ENCODE measurements around the gene R3HDM4.

The R3HDM4 gene

DNA sequence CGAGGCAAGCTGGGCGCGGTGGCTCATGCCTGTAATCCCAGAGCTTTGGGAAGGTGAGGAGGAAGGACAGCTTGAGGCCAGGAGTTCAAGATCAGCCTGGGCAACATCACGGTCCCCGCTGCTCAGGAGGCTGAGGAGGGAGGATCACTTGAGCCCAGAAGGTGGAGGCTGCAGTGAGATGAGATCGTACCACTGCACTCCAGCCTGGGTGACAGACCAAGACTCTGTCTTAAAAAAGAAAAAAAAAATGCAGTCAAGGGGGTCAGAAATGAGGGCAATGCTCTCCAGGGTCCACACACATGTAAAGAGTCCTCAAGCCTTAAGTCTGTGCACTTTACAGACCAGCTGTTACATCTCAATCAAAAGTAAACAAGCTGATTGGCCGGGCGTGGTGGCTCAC is 8.5 kb downstream of the R3HDM4 start:
- no peak overlapping the region for H3K4me3 Mint-ChIP-seq
- peaks cover 52% of the 10 kb centered on the region for H3K36me3 Mint-ChIP-seq (ENCODE audit: insufficient read depth)
- H3K27ac Mint-ChIP-seq: peak overlapping the region in 1 of 2 donors; percentile 59
- ATAC-seq (replicated peaks): no peak
- DNase-seq: no peak
- no peaks in the 10 kb centered on the region for H3K9me3 Mint-ChIP-seq
- H3K27me3 Mint-ChIP-seq: no peaks in the 10 kb centered on the region
- peaks cover 23 to 24% of the 10 kb centered on the region in 2 donors for H3K4me1 Mint-ChIP-seq (ENCODE audit: low read depth in 2 of 2)

DNA sequence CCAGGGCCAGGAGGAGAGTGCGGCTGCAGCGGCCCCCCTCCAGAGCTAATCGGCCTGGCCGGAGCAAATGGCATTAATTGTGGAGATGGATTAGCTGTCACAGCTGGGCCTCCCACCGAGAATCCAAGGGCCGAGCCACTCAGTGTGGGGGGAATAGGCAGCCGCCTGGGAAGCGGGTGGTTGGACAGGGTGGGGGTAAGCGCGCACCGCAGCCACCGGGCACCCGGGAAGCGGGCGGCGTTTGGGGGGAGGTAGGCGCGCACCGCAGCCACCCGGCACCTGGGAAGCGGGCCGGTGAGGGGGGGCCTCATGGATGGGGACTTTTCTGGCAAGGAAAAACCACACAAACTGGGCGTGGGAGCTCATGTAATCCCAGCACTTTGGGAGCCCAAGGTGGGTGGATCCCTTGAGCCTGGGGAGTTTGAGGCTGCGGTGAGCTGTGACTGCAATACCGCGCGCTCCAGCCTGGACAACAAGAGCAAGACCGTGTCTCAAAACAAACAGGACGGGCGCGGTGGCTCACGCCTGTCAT is 9.7 kb downstream of the R3HDM4 start:
- Mint-ChIP-seq H3K36me3 (ENCODE audit: insufficient read depth) (peaks cover 49% of the 10 kb centered on the region), H3K4me1 (ENCODE audit: low read depth in 2 of 2) (peaks cover 12 to 13% of the 10 kb centered on the region in 2 donors), H3K9me3 (no peaks in the 10 kb centered on the region), H3K27me3 (no peaks in the 10 kb centered on the region), H3K4me3 (no peak overlapping the region), H3K27ac (no peak overlapping the region)
- DNase-seq (no peak), ATAC-seq (replicated peaks) (no peak)

DNA sequence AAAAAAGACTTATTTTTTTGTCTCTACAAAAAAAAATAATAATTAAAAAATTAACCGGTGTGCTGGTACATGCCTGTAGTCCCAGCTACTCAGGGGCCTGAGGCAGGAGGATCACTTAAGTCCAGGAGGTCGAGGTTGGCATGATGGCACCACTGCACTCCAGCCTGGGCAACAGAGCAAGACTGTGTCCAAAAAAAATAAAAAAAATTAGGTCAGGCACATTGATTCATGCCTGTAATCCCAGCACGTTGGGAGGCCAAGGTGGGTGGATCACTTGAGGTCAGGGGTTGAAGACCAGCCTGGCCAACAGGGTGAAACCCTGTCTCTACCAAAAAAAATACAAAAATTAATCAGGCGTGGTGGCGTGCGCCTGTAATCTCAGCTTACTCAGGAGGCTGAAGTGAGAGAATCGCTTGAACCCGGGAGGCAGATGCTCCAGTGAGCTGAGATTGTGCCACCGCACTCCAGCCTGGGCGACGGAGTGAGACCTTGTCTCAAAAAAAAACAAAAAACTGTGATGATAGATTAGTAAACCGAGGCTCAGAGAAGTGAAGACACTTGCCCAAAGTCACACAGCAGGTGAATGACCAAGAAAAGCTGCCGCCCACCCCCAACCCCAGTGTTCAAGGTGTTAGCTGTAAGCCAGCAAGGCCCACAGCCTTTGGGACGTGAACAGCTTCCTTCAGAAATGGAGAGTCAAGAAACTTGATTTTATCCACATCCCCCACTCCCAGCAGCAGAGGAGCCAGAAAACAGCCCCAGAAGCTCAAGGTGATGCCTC is 10.4 kb downstream of the R3HDM4 start:
- H3K27ac Mint-ChIP-seq: no peak overlapping the region
- ATAC-seq (replicated peaks): no peak
- peaks cover 12 to 13% of the 10 kb centered on the region in 2 donors for H3K4me1 Mint-ChIP-seq (ENCODE audit: low read depth in 2 of 2)
- DNase-seq: no peak
- H3K36me3 Mint-ChIP-seq (ENCODE audit: insufficient read depth): peaks cover 51% of the 10 kb centered on the region
- H3K27me3 Mint-ChIP-seq: no peaks in the 10 kb centered on the region
- no peak overlapping the region for H3K4me3 Mint-ChIP-seq
- H3K9me3 Mint-ChIP-seq: no peaks in the 10 kb centered on the region

DNA sequence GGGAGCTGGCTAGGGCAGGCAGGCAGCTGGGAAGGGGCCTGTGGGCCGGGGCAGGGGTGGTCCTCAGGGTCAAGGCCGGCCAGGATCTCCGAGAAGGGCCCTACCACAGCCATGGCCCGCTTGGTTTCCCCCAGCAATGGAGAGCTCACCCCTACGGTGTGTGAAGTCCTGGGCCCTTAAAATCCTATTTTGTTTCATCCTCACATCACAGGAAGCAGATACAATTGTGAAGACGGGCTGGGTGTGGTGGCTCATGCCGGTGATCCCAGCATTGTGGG is 11.0 kb downstream of the R3HDM4 start:
- no peak overlapping the region for H3K27ac Mint-ChIP-seq
- DNase-seq (no peak), ATAC-seq (replicated peaks) (no peak)
- peaks cover 11 to 12% of the 10 kb centered on the region in 2 donors for H3K4me1 Mint-ChIP-seq (ENCODE audit: low read depth in 2 of 2)
- H3K27me3 Mint-ChIP-seq: no peaks in the 10 kb centered on the region
- no peaks in the 10 kb centered on the region for H3K9me3 Mint-ChIP-seq
- peaks cover 54% of the 10 kb centered on the region for H3K36me3 Mint-ChIP-seq (ENCODE audit: insufficient read depth)
- no peak overlapping the region for H3K4me3 Mint-ChIP-seq

DNA sequence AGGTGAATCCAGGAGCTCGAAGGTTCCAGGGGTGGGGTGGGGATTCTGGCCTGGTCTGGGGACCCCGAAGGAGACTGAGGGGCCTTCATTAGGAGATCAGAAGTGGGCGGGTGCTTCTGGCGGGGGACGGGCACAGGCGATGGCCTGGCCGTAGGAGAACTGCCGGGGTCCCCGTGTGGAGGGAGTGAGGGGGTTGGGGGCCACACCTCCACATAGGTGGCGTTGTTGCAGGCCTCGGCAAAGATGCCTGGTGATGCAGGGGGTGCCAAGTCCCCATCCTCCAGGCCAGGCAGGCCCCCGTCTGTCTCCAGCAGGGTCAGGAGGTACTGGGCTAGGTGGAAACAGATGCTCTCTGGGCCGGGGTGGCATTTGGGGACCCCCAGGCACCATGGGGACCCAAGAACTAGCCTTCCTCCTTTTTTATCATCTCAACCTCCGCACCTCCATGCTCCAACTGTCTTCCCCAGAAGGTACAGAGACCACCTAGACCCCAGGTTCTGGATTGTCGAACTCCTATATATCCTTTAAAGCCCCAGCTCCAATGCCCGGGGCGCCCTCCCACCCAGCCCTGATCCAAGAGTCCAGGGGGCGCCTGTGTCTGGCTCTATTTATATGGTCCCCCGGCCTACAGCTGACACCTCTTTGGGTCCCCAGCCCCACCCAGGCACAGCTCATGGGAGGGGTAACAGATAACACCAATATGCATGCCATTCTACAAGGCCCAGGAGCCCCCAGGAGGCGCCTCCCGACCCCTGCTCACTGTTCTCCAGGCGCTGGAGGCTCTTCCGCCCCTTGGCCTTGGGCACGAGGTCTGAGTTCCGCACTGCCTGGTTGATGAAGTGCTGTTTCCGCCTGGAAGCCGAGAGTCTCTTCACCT is 11.6 kb downstream of the R3HDM4 start:
- Mint-ChIP-seq H3K27me3 (no peaks in the 10 kb centered on the region), H3K36me3 (ENCODE audit: insufficient read depth) (peaks cover 60% of the 10 kb centered on the region), H3K4me3 (no peak overlapping the region), H3K9me3 (no peaks in the 10 kb centered on the region), H3K4me1 (ENCODE audit: low read depth in 2 of 2) (peaks cover 10 to 12% of the 10 kb centered on the region in 2 donors), H3K27ac (peak overlapping the region in 1 of 2 donors; percentile 35)
- ATAC-seq (replicated peaks): no peak
- DNase-seq: no peak

DNA sequence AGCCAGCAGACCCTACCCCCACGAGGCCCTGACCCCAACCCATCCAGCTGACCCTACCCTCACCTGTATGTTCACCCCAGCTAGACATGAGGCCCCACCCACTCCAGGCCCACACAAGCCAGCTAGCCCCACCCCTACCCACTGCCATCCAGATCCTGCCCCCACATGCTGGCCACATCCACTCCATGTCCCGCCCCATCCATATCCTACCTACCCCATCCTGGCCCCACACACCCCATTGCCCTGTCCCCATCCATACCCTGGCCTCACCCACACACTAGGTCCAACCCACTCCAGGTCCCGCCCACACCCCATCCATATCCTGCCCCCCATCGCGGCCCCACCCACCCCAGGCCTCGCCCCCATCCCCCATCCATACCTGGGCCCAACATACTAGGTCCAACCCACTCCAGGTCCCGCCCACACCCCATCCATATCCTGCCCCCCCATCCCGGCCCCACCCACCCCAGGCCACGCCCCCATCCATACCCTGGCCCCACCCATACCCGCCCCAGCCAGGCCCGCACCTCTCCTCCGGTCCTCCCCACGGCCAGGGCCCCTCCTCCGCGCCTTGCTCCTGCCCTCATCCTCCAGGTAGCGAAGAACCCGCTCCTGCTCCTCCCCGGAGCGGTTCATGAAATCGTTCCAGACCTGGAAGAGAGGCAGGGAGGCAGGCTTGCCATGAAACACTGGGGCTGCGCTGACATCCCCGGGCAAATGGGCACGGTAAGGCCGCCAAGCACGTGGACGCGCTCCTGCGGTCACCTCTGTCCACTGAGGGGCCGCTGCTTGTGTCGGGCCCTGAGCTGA is 12.5 kb downstream of the R3HDM4 start:
- peak overlapping the region; percentile 54 to 59 for H3K27ac Mint-ChIP-seq

DNA sequence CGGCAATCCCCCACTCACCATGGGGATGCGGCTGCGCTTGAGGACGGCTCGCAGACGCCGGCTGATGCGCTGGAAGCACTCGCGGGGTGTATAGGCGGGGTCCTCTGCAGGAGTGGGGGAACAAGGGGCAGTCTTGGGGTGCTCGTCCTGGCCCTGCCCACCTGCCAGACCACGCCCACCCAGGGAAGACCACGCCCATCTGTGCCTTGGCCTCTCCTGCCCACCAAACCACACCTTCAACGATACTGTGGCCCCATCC is 13.0 kb downstream of the R3HDM4 start:
- Mint-ChIP-seq H3K36me3 (ENCODE audit: insufficient read depth) (peaks cover 65% of the 10 kb centered on the region), H3K4me1 (ENCODE audit: low read depth in 2 of 2) (peaks cover 8 to 12% of the 10 kb centered on the region in 2 donors), H3K27ac (peak overlapping the region; percentile 54 to 59), H3K9me3 (no peaks in the 10 kb centered on the region), H3K27me3 (no peaks in the 10 kb centered on the region), H3K4me3 (no peak overlapping the region)
- no peak for DNase-seq
- ATAC-seq (replicated peaks): peak; percentile 6

More for the DNA sequence above, 12.5 kb downstream of the R3HDM4 start:
- peaks cover 8 to 12% of the 10 kb centered on the region in 2 donors for H3K4me1 Mint-ChIP-seq (ENCODE audit: low read depth in 2 of 2)
- H3K36me3 Mint-ChIP-seq (ENCODE audit: insufficient read depth): peaks cover 61% of the 10 kb centered on the region
- no peaks in the 10 kb centered on the region for H3K9me3 Mint-ChIP-seq
- no peaks in the 10 kb centered on the region for H3K27me3 Mint-ChIP-seq
- H3K4me3 Mint-ChIP-seq: no peak overlapping the region
- ATAC-seq (replicated peaks) (peak; percentile 69), DNase-seq (no peak)

DNA sequence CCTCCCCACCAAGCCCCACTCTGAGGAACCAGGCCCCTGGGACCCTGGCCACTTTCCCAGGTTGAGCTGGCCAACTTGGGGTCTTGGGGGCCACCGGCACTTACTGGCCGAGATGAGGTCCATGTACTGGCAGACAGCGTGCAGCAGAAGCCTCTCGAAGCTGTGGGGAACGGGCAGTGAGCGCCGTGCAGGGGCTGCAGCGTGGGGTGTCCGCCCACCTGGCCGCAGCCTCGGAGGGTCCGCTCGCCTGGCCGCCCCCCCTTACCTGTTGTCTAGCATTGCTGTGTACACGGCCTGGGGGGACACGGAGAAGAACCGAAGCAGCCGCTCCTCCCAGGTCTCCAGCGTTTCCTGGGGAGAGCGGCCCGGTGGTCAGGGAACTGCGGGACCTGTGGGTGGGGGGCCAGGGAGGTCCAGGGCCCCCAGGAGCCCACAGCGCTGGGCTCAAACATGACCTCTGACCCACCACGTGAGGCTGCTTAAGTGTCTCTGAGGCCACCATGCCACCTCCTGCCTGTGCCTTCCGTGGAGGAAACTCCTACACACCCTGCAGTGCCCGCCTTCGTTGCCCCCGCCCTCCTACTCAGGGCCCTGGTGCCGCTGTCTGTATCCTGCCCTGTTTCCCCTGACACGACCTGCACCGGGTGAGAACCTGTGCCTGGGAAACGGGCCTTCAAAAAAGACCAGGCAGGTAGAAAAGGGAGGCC is 13.5 kb downstream of the R3HDM4 start:
- no peak for ATAC-seq (replicated peaks)
- no peaks in the 10 kb centered on the region for H3K27me3 Mint-ChIP-seq
- H3K4me3 Mint-ChIP-seq: no peak overlapping the region
- peaks cover 66% of the 10 kb centered on the region for H3K36me3 Mint-ChIP-seq (ENCODE audit: insufficient read depth)
- no peaks in the 10 kb centered on the region for H3K9me3 Mint-ChIP-seq
- DNase-seq: no peak
- no peak overlapping the region for H3K27ac Mint-ChIP-seq
- peaks cover 8 to 11% of the 10 kb centered on the region in 2 donors for H3K4me1 Mint-ChIP-seq (ENCODE audit: low read depth in 2 of 2)

DNA sequence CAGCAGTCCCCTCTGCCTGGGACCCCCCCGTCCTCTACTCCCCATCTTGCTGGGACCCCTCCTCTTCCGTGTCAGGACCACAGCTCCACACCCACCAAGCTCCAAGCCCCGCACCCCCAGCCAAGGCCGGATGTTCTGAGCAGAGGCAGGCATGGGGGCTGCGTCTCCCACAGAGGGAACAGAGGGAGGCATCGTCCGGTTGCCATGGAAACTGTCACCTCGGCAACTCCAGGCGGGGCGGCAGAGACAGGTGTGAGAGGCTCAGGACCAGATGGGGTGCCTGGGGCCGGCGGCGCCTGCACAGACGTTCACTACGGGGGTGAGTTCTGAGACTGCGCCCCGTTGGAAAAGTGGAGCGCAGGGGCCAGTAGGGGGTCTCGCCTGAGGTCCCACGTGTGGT is 14.4 kb downstream of the R3HDM4 start:
- H3K4me1 Mint-ChIP-seq (ENCODE audit: low read depth in 2 of 2): peaks cover 5 to 10% of the 10 kb centered on the region in 2 donors
- H3K9me3 Mint-ChIP-seq: no peaks in the 10 kb centered on the region
- no peak overlapping the region for H3K4me3 Mint-ChIP-seq
- H3K27me3 Mint-ChIP-seq: no peaks in the 10 kb centered on the region
- H3K27ac Mint-ChIP-seq: no peak overlapping the region
- DNase-seq (no peak), ATAC-seq (replicated peaks) (peak; percentile 34)
- peaks cover 74% of the 10 kb centered on the region for H3K36me3 Mint-ChIP-seq (ENCODE audit: insufficient read depth)

DNA sequence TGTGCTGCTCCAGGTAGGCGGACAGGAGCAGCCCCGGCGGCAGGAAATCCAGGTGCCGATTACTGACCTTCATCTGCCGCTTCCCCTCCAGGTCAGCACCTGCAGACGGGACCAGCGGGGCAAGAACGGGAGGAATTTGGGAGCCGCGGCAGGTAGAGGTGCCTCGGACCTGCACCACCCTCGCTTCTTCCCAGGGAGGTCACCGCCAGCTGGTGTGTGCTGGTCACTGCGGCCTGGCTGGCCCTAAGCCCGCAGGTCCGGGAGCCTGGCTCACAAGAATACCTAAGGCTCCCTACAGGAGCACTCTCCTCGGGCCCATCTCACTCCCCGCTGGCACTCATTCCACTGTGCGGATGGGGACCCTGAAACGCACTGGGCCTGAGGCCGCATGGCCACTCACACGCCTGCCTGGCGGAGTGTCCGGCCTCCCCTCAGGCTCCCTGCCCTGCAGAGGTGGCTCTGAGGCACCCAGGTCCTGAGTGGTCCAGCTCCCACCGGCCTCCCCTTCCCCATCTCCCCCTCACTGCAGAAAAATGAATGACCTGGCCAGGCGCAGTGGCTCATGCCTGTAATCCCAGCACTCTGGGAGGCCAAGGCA is 15.5 kb downstream of the R3HDM4 start:
- Mint-ChIP-seq H3K36me3 (ENCODE audit: insufficient read depth) (peaks cover 78% of the 10 kb centered on the region), H3K4me1 (ENCODE audit: low read depth in 2 of 2) (peaks cover 12 to 17% of the 10 kb centered on the region in 2 donors), H3K27me3 (no peaks in the 10 kb centered on the region), H3K9me3 (no peaks in the 10 kb centered on the region), H3K27ac (peak overlapping the region in 1 of 2 donors; percentile 79), H3K4me3 (no peak overlapping the region)
- DNase-seq (no peak), ATAC-seq (replicated peaks) (no peak)

DNA sequence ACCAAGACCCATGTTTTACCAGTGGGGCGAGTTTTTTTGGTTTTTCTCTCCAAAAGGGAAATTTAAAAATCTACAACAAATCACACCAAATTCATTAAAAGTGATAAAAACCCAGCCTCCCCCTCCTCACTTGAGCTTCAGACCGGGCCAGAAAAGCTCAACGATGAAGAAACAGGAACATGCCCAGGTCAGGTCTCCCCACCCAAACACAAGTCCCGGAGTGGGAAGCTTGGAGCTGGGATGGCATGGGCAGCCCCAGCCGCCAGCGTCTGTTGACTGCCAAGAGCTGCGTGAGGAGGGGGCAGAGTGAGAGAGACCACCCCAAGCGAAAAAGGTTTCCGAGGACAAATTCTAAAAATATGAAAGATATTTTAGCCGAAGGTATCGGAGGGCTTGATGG is 16.0 kb downstream of the R3HDM4 start:
- Mint-ChIP-seq H3K9me3 (no peaks in the 10 kb centered on the region), H3K4me3 (no peak overlapping the region), H3K27me3 (no peaks in the 10 kb centered on the region), H3K27ac (peak overlapping the region; percentile 77 to 79), H3K36me3 (ENCODE audit: insufficient read depth) (peaks cover 78% of the 10 kb centered on the region), H3K4me1 (ENCODE audit: low read depth in 2 of 2) (peaks cover 16 to 21% of the 10 kb centered on the region in 2 donors)
- no peak for DNase-seq
- no peak for ATAC-seq (replicated peaks)

DNA sequence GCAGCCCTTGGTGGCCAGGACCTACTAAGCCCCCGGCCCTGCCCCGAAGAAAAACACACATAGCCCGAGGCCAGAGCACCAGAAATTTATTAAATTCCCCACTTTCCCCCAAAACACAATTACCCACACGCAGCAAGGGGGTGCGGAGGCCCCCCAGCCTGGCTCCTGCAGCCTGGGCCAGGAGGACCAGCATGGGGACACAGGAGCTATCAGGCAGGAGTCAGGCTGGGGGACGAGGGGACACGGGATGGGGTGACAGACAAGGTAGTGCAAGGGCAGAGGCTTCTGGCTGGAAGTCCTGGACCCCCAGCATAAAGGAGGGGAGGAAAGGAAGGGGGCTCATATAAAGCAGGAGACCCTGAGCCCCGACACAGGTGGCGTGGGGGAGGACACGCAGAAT is 16.6 kb downstream of the R3HDM4 start:
- peak overlapping the region in 1 of 2 donors; percentile 77 for H3K27ac Mint-ChIP-seq
- no peaks in the 10 kb centered on the region for H3K27me3 Mint-ChIP-seq
- H3K4me3 Mint-ChIP-seq: no peak overlapping the region
- H3K9me3 Mint-ChIP-seq: no peaks in the 10 kb centered on the region
- ATAC-seq (replicated peaks): no peak
- DNase-seq: no peak
- peaks cover 74% of the 10 kb centered on the region for H3K36me3 Mint-ChIP-seq (ENCODE audit: insufficient read depth)
- peaks cover 16 to 22% of the 10 kb centered on the region in 2 donors for H3K4me1 Mint-ChIP-seq (ENCODE audit: low read depth in 2 of 2)
